Mesenteric fat pad (tissue), 1 donor: ENCODE results near the gene GRAMD1C. TPM values are rescaled to one million over a fixed set of nuclear protein-coding genes. Genes with fewer than 3 reads are reported as not detected.

Source experiments
- DNase-seq: peaks from one replicate; pipeline ENCODE4 v3.0.0-alpha.2; 2020; ENCODE audit warnings: low spot score
- total RNA-seq: library from RNA; stranded (reverse); fragmentation: NEBNext Ultra II Directional; extraction: Animal tissue kit (Norgen Biotek cat#: 25700); gene quantifications from one replicate; pipeline ENCODE4 v1.2.1, GENCODE V29; 2021
- donor health status: DM: yes; HTN: yes; CAD: no.

The GRAMD1C gene
- total RNA-seq, 1 donor from 2014 or later = 1.8 TPM

DNA sequence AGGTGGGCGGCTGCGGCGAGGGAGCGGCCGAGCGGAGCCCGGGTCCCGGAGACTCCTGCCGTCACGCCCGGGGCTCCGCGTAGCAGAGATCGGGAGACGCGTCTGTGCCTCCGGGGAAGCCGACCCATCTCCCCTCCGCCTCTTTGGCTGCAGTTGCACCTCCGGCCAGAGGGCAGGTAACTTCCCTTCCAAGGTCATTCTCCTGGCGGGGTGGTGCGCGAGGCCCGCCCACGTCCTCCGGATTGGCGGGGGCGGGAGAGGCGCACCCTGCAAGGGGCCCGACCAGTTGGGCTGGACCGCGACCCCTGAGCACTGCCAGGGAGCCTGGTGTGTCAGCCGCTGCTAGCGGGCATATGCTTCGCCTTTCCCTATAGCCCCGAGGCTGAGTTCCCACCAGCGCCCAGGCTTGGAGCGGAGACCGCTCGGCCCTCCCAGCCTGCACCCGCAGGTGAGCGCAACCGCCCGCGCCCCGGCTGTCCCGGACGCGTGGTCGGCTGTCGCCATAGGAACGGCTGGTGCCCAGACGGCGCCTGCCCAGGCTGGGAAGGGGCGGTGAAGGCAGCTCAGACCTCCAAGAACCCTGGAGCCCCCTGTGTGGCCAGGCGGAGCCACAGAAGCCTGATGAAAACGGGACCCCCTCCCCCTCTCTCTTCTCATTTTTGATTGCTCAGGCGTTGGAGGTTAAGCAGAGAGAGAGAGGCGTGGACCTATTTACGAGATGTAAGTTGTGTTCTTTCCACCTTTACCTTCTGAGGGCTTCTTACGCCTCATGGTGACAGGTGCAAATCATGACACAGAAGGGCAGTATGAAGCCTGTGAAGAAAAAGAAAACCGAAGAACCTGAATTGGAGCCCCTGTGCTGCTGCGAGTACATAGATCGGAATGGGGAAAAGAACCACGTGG is 109.7 kb downstream of the GRAMD1C start:
- DNase-seq = no peak

DNA sequence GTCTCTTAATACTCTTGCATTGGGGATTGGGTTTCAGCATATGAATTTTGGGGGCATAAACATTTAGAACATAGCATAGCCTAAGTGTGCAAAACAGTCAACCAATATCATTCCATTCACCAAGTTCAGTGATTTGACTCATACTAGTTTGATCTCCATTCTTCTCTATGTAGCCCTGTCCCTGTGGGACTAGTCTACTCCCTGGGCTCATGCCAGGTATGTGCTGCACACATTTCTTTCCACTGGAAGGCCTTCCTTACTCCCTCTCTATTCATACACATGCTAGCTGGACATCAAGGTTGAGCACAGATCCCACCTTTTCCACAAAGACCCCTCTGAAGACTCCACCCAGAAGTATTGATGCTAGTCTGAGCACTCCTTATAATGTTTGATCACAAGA is 114.3 kb downstream of the GRAMD1C start:
- no peak for DNase-seq

DNA sequence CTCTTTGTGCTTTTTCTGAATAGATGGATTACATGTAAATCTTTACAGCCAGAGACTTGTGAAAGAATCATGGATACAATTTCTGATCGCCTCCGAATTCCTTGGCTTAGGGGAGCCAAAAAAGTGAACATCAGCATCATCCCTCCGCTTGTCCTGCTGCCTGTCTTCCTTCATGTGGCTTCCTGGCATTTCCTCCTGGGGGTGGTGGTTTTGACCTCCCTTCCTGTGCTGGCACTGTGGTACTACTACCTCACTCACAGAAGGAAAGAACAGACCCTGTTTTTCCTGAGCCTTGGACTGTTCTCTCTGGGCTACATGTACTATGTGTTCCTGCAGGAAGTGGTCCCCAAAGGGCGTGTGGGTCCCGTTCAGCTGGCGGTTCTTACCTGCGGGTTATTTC is 115.1 kb downstream of the GRAMD1C start:
- DNase-seq = no peak

DNA sequence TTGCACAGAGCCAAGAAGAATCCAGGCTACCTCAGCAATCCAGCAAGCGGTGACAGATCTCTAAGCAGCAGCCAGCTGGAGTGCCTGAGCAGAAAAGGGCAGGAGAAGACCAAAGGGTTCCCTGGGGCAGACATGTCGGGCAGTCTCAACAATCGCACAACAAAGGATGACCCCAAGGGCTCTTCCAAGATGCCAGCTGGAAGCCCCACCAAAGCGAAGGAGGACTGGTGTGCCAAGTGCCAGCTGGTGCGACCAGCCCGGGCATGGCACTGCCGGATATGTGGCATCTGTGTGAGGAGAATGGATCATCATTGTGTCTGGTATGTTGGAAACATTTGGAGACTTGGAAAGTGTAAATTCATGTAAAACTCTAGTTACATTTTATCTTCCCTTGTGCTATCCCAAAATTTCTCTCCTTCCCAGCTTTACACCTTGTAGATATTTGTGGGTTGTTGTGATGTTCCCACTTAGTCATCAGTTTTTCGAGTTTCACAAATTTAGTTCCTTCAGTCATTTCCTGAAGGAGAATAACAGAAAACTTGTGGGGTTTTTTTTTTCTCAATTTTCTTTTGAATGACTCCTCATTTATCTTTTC is 115.6 kb downstream of the GRAMD1C start:
- no peak for DNase-seq

DNA sequence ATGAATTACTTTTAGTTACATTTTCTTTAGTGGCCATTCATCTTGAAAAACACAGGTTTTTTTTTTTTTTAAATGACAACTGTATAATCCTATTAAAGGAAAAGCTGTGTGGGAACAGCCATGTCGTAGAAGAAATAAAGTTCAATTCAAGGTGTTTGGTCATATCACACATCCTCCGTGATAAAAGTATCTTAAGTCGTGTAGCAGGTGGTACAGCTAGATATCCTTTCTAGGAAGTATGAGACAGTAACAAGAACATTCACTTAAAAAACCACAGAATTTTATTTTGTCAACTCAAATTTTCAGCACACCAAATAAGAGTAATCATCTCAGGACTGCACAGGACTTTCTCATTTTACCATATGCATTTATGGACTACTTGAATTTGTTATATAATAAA is 125.3 kb downstream of the GRAMD1C start:
- no peak for DNase-seq

DNA sequence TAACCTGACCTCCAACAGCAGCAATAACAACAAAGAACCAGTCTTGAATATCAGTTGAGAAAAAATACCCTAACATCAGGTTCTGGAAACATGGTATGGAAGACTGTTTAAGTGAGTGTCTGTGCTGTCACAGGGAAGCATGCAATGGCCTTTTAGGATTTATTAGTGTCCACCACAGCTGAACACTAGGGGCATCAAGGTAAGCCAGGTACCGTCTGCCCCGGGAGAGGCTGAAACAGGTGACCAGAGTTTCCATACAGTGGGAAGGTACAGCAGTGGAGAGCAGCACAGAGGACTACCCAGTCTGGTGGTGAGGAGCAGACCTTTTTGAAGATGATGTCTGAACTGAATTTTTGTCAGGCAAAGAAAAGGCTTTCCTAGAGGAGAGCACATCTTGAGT is 127.6 kb downstream of the GRAMD1C start:
- DNase-seq = no peak

DNA sequence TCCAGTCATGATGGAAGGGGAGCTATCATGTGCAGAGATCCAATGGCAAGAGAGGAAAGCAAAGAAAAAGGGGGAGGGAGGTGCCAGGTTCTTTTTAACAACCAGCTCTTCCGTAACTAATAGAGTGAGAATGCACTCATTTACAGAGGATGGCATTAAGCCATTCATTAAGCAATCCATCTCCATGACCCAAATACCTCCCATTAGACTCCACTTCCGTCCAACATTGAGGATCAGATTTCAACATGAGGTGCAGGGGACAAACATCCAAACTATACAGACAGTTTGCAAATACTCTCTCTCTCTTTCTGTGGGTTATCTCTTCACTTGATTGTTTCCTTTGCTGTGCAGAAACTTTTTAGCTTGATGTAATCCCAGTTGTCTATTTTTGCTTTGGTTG is 130.4 kb downstream of the GRAMD1C start:
- DNase-seq = no peak

DNA sequence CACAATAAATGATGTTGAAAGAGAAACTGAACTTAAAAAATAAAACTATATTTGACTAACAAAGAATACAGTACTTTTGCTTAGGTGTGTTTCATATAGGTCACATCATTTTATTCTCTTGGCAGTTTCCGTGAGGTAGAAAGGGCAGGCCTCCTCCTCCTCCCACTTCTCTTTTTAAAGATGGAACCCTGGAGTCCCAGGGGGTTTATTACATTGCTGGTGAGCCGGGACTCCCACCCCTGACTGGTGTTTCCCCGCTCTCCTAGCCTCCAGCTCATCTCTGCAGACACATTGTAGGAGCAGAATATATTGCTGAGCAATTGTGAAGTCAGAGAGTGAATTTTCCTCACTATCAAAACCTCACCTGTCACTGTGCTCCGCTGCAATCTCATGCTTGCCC is 139.2 kb downstream of the GRAMD1C start:
- no peak for DNase-seq

DNA sequence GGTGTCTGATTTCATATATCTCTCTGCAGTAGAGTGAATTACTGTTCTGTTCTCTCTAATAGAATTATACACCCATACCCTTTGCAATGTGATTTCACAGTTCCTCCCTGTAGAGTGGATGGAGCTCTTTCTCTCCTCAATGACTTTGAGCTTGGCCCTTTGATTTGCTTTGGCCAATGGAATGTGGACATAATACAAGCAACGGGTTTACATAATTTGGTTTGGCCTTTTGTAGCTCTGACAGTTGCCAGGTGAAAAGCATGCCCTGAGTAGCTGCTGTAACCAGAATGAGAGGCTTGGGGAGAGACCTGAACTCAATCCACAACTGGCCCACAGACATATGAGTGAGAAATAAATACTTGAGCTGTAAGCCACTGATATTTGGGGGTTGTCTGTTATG is 141.3 kb downstream of the GRAMD1C start:
- DNase-seq = no peak

DNA sequence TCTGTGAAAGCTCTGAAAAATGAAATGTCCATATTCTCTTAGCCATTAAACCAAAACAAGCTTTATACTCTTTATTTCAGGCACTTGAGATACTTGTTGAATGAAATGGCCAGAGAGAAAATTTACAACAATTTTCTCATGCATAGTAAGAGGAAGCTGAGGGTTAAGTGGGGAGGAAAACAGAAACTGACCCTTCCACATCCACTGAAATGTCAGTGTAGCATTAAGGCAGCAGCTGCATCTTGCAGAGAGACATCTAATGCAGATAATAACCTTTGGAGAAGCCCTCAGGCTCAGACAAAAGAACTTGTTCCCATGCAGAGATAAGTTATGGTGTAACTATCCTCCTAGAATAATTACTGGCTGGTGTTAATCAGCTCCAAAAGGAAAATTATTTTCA is 143.2 kb downstream of the GRAMD1C start:
- no peak for DNase-seq

DNA sequence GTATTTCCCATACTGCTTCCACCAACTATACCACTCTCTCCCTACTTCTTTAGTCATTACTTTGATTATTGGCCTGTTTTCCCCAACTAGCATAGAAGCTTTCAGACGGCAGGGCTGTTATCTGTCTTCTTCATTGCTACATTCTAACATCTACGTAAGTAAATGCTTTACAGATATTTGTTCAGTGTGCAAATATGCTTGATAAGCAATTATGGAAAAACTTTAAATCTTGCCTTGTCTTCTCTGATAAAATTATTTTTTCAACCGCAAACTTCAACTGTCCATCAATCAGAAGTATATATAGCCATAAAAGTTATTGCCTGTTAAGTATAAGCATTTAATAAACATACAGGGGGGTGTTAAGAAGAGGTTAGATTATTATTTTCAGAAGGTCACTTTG is 145.0 kb downstream of the GRAMD1C start:
- no peak for DNase-seq

DNA sequence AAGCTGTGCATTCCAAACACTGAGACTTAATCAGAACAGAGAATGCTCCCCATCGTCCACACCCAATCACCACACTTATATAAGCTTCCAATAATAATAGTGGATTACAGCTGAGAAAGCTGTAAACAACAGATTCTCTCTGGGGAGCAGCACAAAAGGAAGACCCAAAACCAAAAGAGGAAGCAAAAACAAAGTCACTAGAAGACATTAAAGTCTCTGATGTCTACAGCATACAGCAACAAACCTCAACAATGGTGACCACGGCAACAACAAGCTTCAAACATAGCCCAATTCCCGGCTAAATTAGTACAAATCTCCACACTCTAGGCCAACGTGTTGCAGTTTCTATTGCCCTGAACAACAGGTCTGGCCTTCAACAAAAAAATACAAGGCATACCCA is 147.0 kb downstream of the GRAMD1C start:
- DNase-seq = no peak

Other genes starting within 250 kb of the GRAMD1C start
- 15.1 TPM for gene USF3, start 142.1 kb upstream of the GRAMD1C start, total RNA-seq
- 175 TPM for gene NAA50, start 92.5 kb upstream of the GRAMD1C start, total RNA-seq
- gene ATP6V1A, start 91.8 kb upstream of the GRAMD1C start, total RNA-seq = 69.5 TPM
- gene ZDHHC23, start 109.2 kb downstream of the GRAMD1C start, total RNA-seq = 3.7 TPM
- 1.3 TPM for gene CCDC191, start 217.7 kb downstream of the GRAMD1C start, total RNA-seq
- gene QTRT2, start 217.9 kb downstream of the GRAMD1C start, total RNA-seq = 21.4 TPM